Type B pancreatic cell (in vitro differentiated cells): ENCODE data around the gene THAP4. TPM values are rescaled to one million over a fixed set of nuclear protein-coding genes. Genes with fewer than 3 reads are reported as not detected.
"Not testable (repeated sequence)": the region's sequence is repeated elsewhere in the genome, so short reads cannot be mapped to it uniquely, and the experiment has no call there.

ENCODE experiments used
- DNase-seq: peaks from one replicate; pipeline ENCODE4 v3.0.0; 2021; ENCODE audit warnings: mixed read lengths; ENCODE audit not compliant: unreplicated experiment; ENCODE audit errors: extremely low spot score
- H3K27ac Mint-ChIP-seq: 2 replicates; pipeline ENCODE4 v1.8.0; 2021; ENCODE audit warnings: mild to moderate bottlenecking, mixed read lengths
- H3K27me3 Mint-ChIP-seq: 2 replicates; pipeline ENCODE4 v1.8.0; 2021; ENCODE audit warnings: mixed read lengths
- H3K36me3 Mint-ChIP-seq: 2 replicates; pipeline ENCODE4 v1.8.0; 2021; ENCODE audit warnings: mixed read lengths
- H3K4me1 Mint-ChIP-seq: one replicate; pipeline ENCODE4 v1.8.0; 2021; ENCODE audit warnings: mixed read lengths; ENCODE audit not compliant: unreplicated experiment
- H3K4me3 Mint-ChIP-seq: 2 replicates; pipeline ENCODE4 v1.8.0; 2021; ENCODE audit warnings: mild to moderate bottlenecking, mixed read lengths
- H3K9me3 Mint-ChIP-seq: 2 replicates; pipeline ENCODE4 v1.8.0; 2021; ENCODE audit warnings: mixed read lengths
- total RNA-seq: library from RNA; stranded (reverse); gene quantifications from 2 replicates; pipeline ENCODE4 v1.2.1, GENCODE V29; 2021; ENCODE audit warnings: low replicate concordance
- TF ChIP-seq, protein P1 (sequence below): fragments of 200-600 bp; sonication (generic); conservative IDR thresholded peaks from 2 replicates; pipeline ENCODE4 v1.5.0; 2021; ENCODE audit warnings: antibody characterized with exemption, mild to moderate bottlenecking

THAP4 gene
- total RNA-seq, 1 donor from 2014 or later, result 51.3 TPM

GRCh38 chr2:241670333-241671110 is 33.6 kb upstream of the THAP4 start:
- TF ChIP-seq, protein P1, sequence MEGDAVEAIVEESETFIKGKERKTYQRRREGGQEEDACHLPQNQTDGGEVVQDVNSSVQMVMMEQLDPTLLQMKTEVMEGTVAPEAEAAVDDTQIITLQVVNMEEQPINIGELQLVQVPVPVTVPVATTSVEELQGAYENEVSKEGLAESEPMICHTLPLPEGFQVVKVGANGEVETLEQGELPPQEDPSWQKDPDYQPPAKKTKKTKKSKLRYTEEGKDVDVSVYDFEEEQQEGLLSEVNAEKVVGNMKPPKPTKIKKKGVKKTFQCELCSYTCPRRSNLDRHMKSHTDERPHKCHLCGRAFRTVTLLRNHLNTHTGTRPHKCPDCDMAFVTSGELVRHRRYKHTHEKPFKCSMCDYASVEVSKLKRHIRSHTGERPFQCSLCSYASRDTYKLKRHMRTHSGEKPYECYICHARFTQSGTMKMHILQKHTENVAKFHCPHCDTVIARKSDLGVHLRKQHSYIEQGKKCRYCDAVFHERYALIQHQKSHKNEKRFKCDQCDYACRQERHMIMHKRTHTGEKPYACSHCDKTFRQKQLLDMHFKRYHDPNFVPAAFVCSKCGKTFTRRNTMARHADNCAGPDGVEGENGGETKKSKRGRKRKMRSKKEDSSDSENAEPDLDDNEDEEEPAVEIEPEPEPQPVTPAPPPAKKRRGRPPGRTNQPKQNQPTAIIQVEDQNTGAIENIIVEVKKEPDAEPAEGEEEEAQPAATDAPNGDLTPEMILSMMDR, result no peak
- no peak overlapping the region for H3K27ac Mint-ChIP-seq
- H3K4me3 Mint-ChIP-seq, result no peak overlapping the region
- H3K4me1 Mint-ChIP-seq, result peaks cover 11% of the 10 kb centered on the region
- DNase-seq, result no peak
- no peaks in the 10 kb centered on the region for H3K27me3 Mint-ChIP-seq
- no peaks in the 10 kb centered on the region for H3K9me3 Mint-ChIP-seq
- H3K36me3 Mint-ChIP-seq, result no peaks in the 10 kb centered on the region

DNA sequence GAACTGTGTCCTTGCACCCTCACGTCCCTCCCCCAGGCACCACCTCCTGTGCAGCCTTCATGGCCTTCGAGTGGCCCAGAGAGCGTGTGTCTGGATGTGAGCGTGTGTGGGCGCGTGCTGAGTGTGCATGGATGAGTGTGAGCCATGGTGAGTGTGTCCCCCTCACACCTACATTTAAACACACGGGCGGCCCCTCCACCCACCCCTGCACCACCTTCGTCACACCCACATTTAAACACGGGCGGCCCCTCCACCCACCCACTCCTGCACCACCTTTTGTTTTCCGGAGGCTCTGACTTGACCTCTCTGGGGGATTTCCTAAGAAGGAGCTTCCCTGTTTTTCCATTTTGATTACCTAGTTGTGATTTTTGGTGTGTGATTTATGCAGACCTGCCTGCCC is 31.9 kb upstream of the THAP4 start:
- TF ChIP-seq, protein P1, result no peak
- DNase-seq, result no peak
- Mint-ChIP-seq H3K9me3 (no peaks in the 10 kb centered on the region), H3K27ac (no peak overlapping the region), H3K4me3 (no peak overlapping the region), H3K36me3 (no peaks in the 10 kb centered on the region), H3K4me1 (peaks cover 18% of the 10 kb centered on the region), H3K27me3 (no peaks in the 10 kb centered on the region)

- TF ChIP-seq, protein P1, result no peak
- no peak for DNase-seq
- Mint-ChIP-seq H3K4me1 (peaks cover 18% of the 10 kb centered on the region), H3K9me3 (no peaks in the 10 kb centered on the region), H3K4me3 (no peak overlapping the region), H3K36me3 (no peaks in the 10 kb centered on the region), H3K27me3 (no peaks in the 10 kb centered on the region), H3K27ac (no peak overlapping the region)
Observed at GRCh38 chr2:241668354-241668753, 31.4 kb upstream of the THAP4 start.

DNA sequence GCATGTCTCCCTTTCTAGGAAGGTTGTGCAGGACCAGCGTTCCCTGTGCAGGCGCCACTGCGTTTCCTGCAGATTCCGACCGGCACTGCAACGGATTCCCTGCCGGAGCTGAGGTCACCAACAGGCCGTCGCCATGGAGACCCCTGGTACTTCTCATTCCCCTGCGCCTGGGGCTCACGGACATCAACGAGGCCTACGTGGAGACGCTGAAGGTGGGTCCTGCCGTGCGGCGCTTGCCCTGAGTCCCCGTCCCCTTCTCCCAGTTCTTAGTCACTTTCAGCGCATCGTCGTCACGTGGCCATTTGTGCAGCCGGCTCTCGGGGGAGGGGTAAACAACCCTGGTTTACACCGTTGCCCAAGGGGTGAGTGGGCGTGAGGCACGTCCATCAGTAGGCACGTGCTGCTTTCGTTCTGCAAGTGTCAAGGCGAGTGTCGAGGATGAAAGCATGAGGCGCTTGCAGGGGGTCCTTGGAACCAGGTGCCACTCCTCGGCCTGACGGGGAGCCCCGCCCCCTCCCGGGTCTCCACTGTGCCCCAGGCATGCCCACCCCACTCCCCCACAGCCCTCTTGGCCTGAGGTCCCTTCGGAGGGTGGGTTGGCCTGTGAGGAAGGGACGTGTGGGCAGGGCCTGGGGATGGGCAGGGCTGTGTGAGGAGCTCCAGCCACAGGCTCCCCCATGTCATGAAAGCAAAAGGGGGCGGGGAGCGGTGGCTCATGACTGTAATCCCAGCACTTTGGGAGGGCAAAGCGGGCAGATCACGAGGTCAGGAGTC is 29.9 kb upstream of the THAP4 start:
- peak; percentile 82 for DNase-seq
- H3K4me3 Mint-ChIP-seq, result peak overlapping the region; percentile 43
- no peaks in the 10 kb centered on the region for H3K9me3 Mint-ChIP-seq
- H3K36me3 Mint-ChIP-seq, result no peaks in the 10 kb centered on the region
- H3K4me1 Mint-ChIP-seq, result peaks cover 18% of the 10 kb centered on the region
- TF ChIP-seq, protein P1, result no peak
- H3K27ac Mint-ChIP-seq, result no peak overlapping the region
- no peaks in the 10 kb centered on the region for H3K27me3 Mint-ChIP-seq

- H3K9me3 Mint-ChIP-seq, result no peaks in the 10 kb centered on the region
- H3K27me3 Mint-ChIP-seq, result no peaks in the 10 kb centered on the region
- H3K27ac Mint-ChIP-seq, result no peak overlapping the region
- TF ChIP-seq, protein P1, result no peak
- no peak overlapping the region for H3K4me3 Mint-ChIP-seq
- H3K4me1 Mint-ChIP-seq, result peaks cover 18% of the 10 kb centered on the region
- no peak for DNase-seq
- no peaks in the 10 kb centered on the region for H3K36me3 Mint-ChIP-seq
Observed at GRCh38 chr2:241665731-241666440, 28.9 kb upstream of the THAP4 start.

DNA sequence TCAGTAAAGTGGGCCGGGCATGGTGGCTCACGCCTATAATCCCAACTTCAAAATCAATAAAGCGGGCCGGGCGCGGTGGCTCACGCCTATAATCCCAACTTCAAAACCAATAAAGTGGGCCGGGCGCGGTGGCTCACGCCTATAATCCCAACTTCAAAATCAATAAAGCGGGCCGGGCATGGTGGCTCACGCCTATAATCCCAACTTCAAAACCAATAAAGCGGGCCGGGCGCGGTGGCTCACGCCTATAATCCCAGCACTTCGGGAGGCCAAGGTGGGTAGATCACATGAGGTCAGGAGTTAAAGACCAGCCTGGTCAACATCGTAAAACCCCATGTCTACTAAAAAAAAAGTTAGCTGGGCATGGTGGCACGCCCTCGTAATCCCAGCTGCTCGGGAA is 25.8 kb upstream of the THAP4 start:
- H3K4me3 Mint-ChIP-seq, H3K9me3 Mint-ChIP-seq, H3K27ac Mint-ChIP-seq, H3K27me3 Mint-ChIP-seq, H3K36me3 Mint-ChIP-seq, DNase-seq: not testable (repeated sequence)
- peaks cover 18% of the 10 kb centered on the region for H3K4me1 Mint-ChIP-seq
